Adrenal gland (tissue), 12 donors: ENCODE results near the gene PCNX4. TPM values are rescaled to one million over a fixed set of nuclear protein-coding genes. Genes with fewer than 3 reads are reported as not detected.

Experiments
- DNase-seq, 7 donors: peaks; one replicate each; pipeline ENCODE4 v3.0.0-alpha.2; 2019 to 2020
- H3K27ac ChIP-seq, 5 donors: fragments of 200-600 bp; sonication (generic) in 4 of 5; 1 replicate in 3 of 5; 2 replicates in 2 of 5; pipeline versions ENCODE4 v1.5.1 to v1.8.0; 2016 to 2020; ENCODE audit warnings: mild to moderate bottlenecking in 1 of 5
- H3K27me3 ChIP-seq: fragments of 200-600 bp; 2 replicates; pipeline ENCODE4 v1.8.0; 2021
- H3K36me3 ChIP-seq, 2 donors: fragments of 200-600 bp; replicated peaks in 1 of 2; 1 replicate in 1 of 2; 2 replicates in 1 of 2; pipeline versions ENCODE4 v1.5.1 to v1.8.0; 2018 to 2022
- H3K4me1 ChIP-seq, 2 donors: fragments of 200-600 bp; replicated peaks in 1 of 2; 1 replicate in 1 of 2; 2 replicates in 1 of 2; pipeline versions ENCODE4 v1.5.1 to v1.8.0; 2018 to 2021
- H3K4me3 ChIP-seq, 4 donors: fragments of 200-600 bp; sonication (generic) in 3 of 4; one replicate each; pipeline ENCODE4 v1.5.1; 2016 to 2018
- H3K9me3 ChIP-seq, 3 donors: fragments of 200-600 bp; sonication (generic) in 1 of 3; replicated peaks in 1 of 3; 1 replicate in 2 of 3; 2 replicates in 1 of 3; pipeline versions ENCODE4 v1.5.1 to v1.8.0; 2016 to 2021
- POLR2A ChIP-seq, 2 donors: fragments of 450-650 bp; IDR thresholded peaks; one replicate each; pipeline ENCODE4 v1.6.1; 2017; ENCODE audit warnings: antibody characterized with exemption in 2 of 2, mild to moderate bottlenecking in 2 of 2, moderate library complexity in 1 of 2
- WGBS, 4 donors: extraction: QIAGEN DNeasy Blood & Tissue Kit in 2 of 4; methylation state at CpG; one replicate each; pipeline versions ENCODE4 v1.1.5 to v1.1.7; 2013 to 2017; 5-methylcytosine and 5-hydroxymethylcytosine counted together
- intact Hi-C, 2 donors: fragments of 100-400 bp; cut with DNase I; formaldehyde crosslinking; loops; one replicate each; pipeline versions ENCODE4 v1.14.1 to v1.15.0; 2022 to 2023
- polyA plus RNA-seq, 3 donors: library from polyadenylated mRNA; stranded (reverse); fragments of 200-250 nt in 2 of 3; fragments of 350-450 nt in 1 of 3; fragmentation: Illumina TruSeq in 1 of 3; extraction: RNeasy Lipid Tissue Mini Kit (QIAGEN cat#74804) in 1 of 3; gene quantifications; one replicate each; pipeline ENCODE4 v1.2.3, GENCODE V29; 2013 to 2014
- total RNA-seq, 9 donors: library from RNA; depleted of rRNA in 4 of 9; stranded (reverse); fragments of >200 nt in 4 of 9; fragments of 120-200 nt in 1 of 9; fragmentation: NEBNext Ultra II Directional in 1 of 9; extraction: Animal tissue kit (Norgen Biotek cat#: 25700) in 1 of 9; gene quantifications; one replicate each; pipeline versions ENCODE4 v1.1.0 to v1.2.4, GENCODE V29; 2013 to 2023
- TF ChIP-seq, protein P1 (sequence below), 6 experiments: fragments of 450-650 bp in 4 of 6; fragments of 200-600 bp in 2 of 6; sonication (generic) in 1 of 6; IDR thresholded peaks; 1 replicate in 5 of 6; 2 replicates in 1 of 6; pipeline versions ENCODE4 v1.5.1 to v1.8.0; 2016 to 2021; ENCODE audit warnings: antibody characterized with exemption in 6 of 6, mild to moderate bottlenecking in 2 of 6, moderate library complexity in 1 of 6
- donor health status: healthy with polysubstance abuse.
- donor health status: Bipolar disorder and iron deficiency.
- donor health status: DM: yes; HTN: yes; CAD: no.
- donor health status: DM: no; HTN: no; CAD: no.
- donor health status: DM: no; HTN: no; CAD: no.
- donor health status: DM: yes; HTN: yes; CAD: no.

PCNX4 gene
- total and polyA plus RNA-seq, 12 donors, result 24.9 to 204 (median 58.1) TPM

DNA sequence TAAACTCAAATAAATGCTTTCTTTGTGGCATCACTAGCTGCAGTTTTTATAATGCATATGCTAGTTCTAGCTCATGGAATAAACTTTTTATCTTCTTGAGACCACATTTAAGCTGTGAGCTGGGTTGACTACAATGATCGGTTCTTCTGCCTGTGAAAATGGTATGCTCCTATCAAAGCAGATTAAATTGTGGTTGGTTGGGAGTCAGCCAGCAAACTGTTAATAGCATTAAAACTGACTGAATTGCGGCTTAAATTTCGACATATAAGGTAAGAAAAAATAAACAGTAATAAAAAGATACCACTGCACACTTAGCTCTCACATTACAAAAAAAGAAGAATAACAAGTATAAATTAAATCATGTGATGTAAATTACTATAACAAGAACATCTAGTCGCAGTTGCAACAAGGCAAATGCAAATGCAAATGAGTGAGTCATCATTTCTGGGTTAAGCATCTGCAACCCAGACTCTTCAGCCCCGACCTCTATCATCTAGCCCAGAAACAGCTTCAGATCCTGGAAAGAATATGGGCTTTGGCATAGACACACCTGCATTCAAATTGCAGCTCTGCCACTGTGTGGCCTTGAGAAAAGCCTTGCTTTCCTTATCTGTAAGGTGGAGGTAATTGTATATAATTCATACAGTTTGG, 93.3 kb downstream of the PCNX4 start:
- Histone ChIP-seq H3K27me3 (no peaks in the 10 kb centered on the region), H3K4me3 (no peak overlapping the region), H3K36me3 (no peaks in the 10 kb centered on the region), H3K9me3 (peaks cover 0 to 2% (median 0%) of the 10 kb centered on the region in 3 donors), H3K4me1 (peaks cover 0 to 7% of the 10 kb centered on the region in 2 donors), H3K27ac (no peak overlapping the region)
- TF ChIP-seq POLR2A (IDR thresholded peaks at IDR 0.05), result no peak
- TF ChIP-seq, protein P1, sequence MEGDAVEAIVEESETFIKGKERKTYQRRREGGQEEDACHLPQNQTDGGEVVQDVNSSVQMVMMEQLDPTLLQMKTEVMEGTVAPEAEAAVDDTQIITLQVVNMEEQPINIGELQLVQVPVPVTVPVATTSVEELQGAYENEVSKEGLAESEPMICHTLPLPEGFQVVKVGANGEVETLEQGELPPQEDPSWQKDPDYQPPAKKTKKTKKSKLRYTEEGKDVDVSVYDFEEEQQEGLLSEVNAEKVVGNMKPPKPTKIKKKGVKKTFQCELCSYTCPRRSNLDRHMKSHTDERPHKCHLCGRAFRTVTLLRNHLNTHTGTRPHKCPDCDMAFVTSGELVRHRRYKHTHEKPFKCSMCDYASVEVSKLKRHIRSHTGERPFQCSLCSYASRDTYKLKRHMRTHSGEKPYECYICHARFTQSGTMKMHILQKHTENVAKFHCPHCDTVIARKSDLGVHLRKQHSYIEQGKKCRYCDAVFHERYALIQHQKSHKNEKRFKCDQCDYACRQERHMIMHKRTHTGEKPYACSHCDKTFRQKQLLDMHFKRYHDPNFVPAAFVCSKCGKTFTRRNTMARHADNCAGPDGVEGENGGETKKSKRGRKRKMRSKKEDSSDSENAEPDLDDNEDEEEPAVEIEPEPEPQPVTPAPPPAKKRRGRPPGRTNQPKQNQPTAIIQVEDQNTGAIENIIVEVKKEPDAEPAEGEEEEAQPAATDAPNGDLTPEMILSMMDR (IDR thresholded peaks at IDR 0.05), result no peak
- no peak for DNase-seq
- WGBS, 4 donors, result 38 to 57% (median 52%) methylated on average over 5 of the region's 5 CpGs
- intact Hi-C loops, result loop anchor here (5.0 to 10.0 kb wide), 3 partner anchors 123 to 220 kb away; no protein-coding TSS in a partner anchor

- H3K9me3 ChIP-seq, result no peaks in the 10 kb centered on the region
- intact Hi-C loops, result loop anchor here (5.0 to 10.0 kb wide), 3 partner anchors 126 to 223 kb away; no protein-coding TSS in a partner anchor
- peaks cover 0 to 7% of the 10 kb centered on the region in 2 donors for H3K4me1 ChIP-seq
- no peaks in the 10 kb centered on the region for H3K36me3 ChIP-seq
- no peaks in the 10 kb centered on the region for H3K27me3 ChIP-seq
- no peak overlapping the region for H3K27ac ChIP-seq
- DNase-seq, result no peak
- H3K4me3 ChIP-seq, result no peak overlapping the region
- 61 to 66% (median 65%) methylated on average over 3 of the region's 3 CpGs for WGBS, 4 donors
- TF ChIP-seq, protein P1 (IDR thresholded peaks at IDR 0.05), result no peak
- TF ChIP-seq POLR2A (IDR thresholded peaks at IDR 0.05), result no peak
Measured at GRCh38 chr14:60188115-60188514, 96.4 kb downstream of the PCNX4 start.

DNA sequence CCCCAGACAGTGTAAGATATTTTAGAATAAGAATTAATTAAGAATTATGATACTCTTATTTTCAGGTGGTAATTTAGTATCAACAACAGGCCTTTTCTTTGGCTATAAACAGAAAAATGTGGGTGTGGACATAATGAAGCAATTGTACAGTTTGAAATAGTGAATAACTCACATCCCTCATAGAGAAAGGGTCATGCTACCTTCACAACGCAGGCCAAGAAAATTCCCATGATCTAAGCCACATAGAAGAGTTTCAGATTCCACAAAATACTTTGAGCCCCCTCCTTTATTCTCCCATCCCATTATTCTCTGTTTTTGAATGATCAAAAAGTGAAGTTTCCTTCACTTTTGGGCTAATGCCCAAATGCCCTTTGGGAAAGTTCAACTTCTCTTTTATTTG, 97.0 kb downstream of the PCNX4 start:
- TF ChIP-seq, protein P1 (IDR thresholded peaks at IDR 0.05), result no peak
- TF ChIP-seq POLR2A (IDR thresholded peaks at IDR 0.05), result no peak
- Histone ChIP-seq H3K36me3 (no peaks in the 10 kb centered on the region), H3K27me3 (no peaks in the 10 kb centered on the region), H3K4me1 (peaks cover 0 to 3% of the 10 kb centered on the region in 2 donors), H3K4me3 (no peak overlapping the region), H3K9me3 (no peaks in the 10 kb centered on the region), H3K27ac (no peak overlapping the region)
- DNase-seq, result no peak
- intact Hi-C loops, result loop anchor here (5.0 to 10.0 kb wide), 3 partner anchors 126 to 224 kb away; no protein-coding TSS in a partner anchor
- 76 to 87% (median 82%) methylated on average over 1 of the region's 1 CpG for WGBS, 4 donors

GRCh38 chr14:60189923-60190840, 98.5 kb downstream of the PCNX4 start:
- DNase-seq, result no peak
- H3K27me3 ChIP-seq, result no peaks in the 10 kb centered on the region
- no peaks in the 10 kb centered on the region for H3K36me3 ChIP-seq
- H3K4me3 ChIP-seq, result no peak overlapping the region
- TF ChIP-seq POLR2A (IDR thresholded peaks at IDR 0.05), result no peak
- TF ChIP-seq, protein P1 (IDR thresholded peaks at IDR 0.05), result no peak
- H3K4me1 ChIP-seq, result no peaks in the 10 kb centered on the region
- H3K9me3 ChIP-seq, result no peaks in the 10 kb centered on the region
- 67 to 81% (median 76%) methylated on average over 4 of the region's 4 CpGs for WGBS, 4 donors
- no peak overlapping the region for H3K27ac ChIP-seq
- intact Hi-C loops, result loop anchor here (5.0 to 10.0 kb wide), 3 partner anchors 128 to 225 kb away; no protein-coding TSS in a partner anchor
